Measurements from ENCODE around the gene ASAP2.
A peak's percentile ranks its signal among the peaks of the same experiment; 100 is the strongest.

ASAP2 gene

GRCh38 chr2:9422321-9423099 is 215.9 kb downstream of the ASAP2 start:
- H3K9ac ChIP-seq (ENCODE audit: low read length) = peak overlapping the region; percentile 94
- no peak overlapping the region for H2AFZ ChIP-seq (ENCODE audit: low read length)
- peaks cover 42% of the 10 kb centered on the region for H3K79me2 ChIP-seq (ENCODE audit: insufficient read depth, low read length)
- no peaks in the 10 kb centered on the region for H3K9me2 ChIP-seq (ENCODE audit: low read depth, low read length)
- H3K4me1 ChIP-seq (ENCODE audit: insufficient read depth, low read length, severe bottlenecking) = peaks cover 39% of the 10 kb centered on the region
- peaks cover 22% of the 10 kb centered on the region; the same call in 1 of the 2 replicates for H3K36me3 ChIP-seq (ENCODE audit: insufficient read depth, low read length)
- TF ChIP-seq EZH2 (IDR thresholded peaks at IDR 0.05; ENCODE audit: borderline replicate concordance, low read length) = no peak
- 0 out of 2 replicates have a peak, but pooled peaks have one; percentile 3 for TF ChIP-seq CTCF (IDR thresholded peaks at IDR 0.05; ENCODE audit: low read length)
- peak overlapping the region; percentile 98 for H3K4me2 ChIP-seq (ENCODE audit: low read length)
- H3K9me3 ChIP-seq (ENCODE audit: low read length) = no peaks in the 10 kb centered on the region
- peak overlapping the region; percentile 3 for H3K27ac ChIP-seq (ENCODE audit: low read depth, low read length, poor library complexity, severe bottlenecking)
- peak overlapping the region; percentile 89 for H3K4me3 ChIP-seq (ENCODE audit: low read depth, low read length, poor library complexity, severe bottlenecking)
- H3K27me3 ChIP-seq (ENCODE audit: insufficient read depth, low read length) = no peaks in the 10 kb centered on the region
- no peaks in the 10 kb centered on the region for H4K20me1 ChIP-seq (ENCODE audit: insufficient read depth, low read length)
- no peaks in the 10 kb centered on the region for H3F3A ChIP-seq (ENCODE audit: insufficient read depth, low read length)

GRCh38 chr2:9423100-9423921 is 216.7 kb downstream of the ASAP2 start, which contains the start of the genes CPSF3 and ITGB1BP1:
CPSF3 (plus strand) TSS chr2:9423654; CDS start chr2:9423774, 120 bp downstream.
ITGB1BP1 (minus strand) TSS chr2:9423528; CDS start chr2:9418697, 4,831 bp downstream.
- Histone ChIP-seq H3K79me2 (ENCODE audit: insufficient read depth, low read length) (peaks cover 42% of the 10 kb centered on the region), H3K4me3 (ENCODE audit: low read depth, low read length, poor library complexity, severe bottlenecking) (peak within 1 kb of the TSS; percentile 89), H2AFZ (ENCODE audit: low read length) (no peak within 1 kb of the TSS), H4K20me1 (ENCODE audit: insufficient read depth, low read length) (no peaks in the 10 kb centered on the region), H3K4me2 (ENCODE audit: low read length) (peak within 1 kb of the TSS; percentile 98), H3K36me3 (ENCODE audit: insufficient read depth, low read length) (peaks cover 16% of the 10 kb centered on the region; the same call in 1 of the 2 replicates), H3K27ac (ENCODE audit: low read depth, low read length, poor library complexity, severe bottlenecking) (peak within 1 kb of the TSS; percentile 68), H3K9me2 (ENCODE audit: low read depth, low read length) (no peaks in the 10 kb centered on the region), H3K4me1 (ENCODE audit: insufficient read depth, low read length, severe bottlenecking) (peaks cover 39% of the 10 kb centered on the region), H3K9me3 (ENCODE audit: low read length) (no peaks in the 10 kb centered on the region), H3K27me3 (ENCODE audit: insufficient read depth, low read length) (no peaks in the 10 kb centered on the region), H3F3A (ENCODE audit: insufficient read depth, low read length) (no peaks in the 10 kb centered on the region), H3K9ac (ENCODE audit: low read length) (peak within 1 kb of the TSS; percentile 94)
- TF ChIP-seq CTCF (IDR thresholded peaks at IDR 0.05; ENCODE audit: low read length) = no peak
- no peak for TF ChIP-seq EZH2 (IDR thresholded peaks at IDR 0.05; ENCODE audit: borderline replicate concordance, low read length)

GRCh38 chr2:9423922-9424272 is 217.3 kb downstream of the ASAP2 start:
- Histone ChIP-seq H3K27me3 (ENCODE audit: insufficient read depth, low read length) (no peaks in the 10 kb centered on the region), H3K27ac (ENCODE audit: low read depth, low read length, poor library complexity, severe bottlenecking) (peak overlapping the region; percentile 68), H3K79me2 (ENCODE audit: insufficient read depth, low read length) (peaks cover 42% of the 10 kb centered on the region), H3K36me3 (ENCODE audit: insufficient read depth, low read length) (peaks cover 17% of the 10 kb centered on the region), H3K9me3 (ENCODE audit: low read length) (no peaks in the 10 kb centered on the region), H3F3A (ENCODE audit: insufficient read depth, low read length) (no peaks in the 10 kb centered on the region), H3K9me2 (ENCODE audit: low read depth, low read length) (no peaks in the 10 kb centered on the region), H2AFZ (ENCODE audit: low read length) (no peak overlapping the region), H3K4me3 (ENCODE audit: low read depth, low read length, poor library complexity, severe bottlenecking) (peak overlapping the region; percentile 89), H3K4me1 (ENCODE audit: insufficient read depth, low read length, severe bottlenecking) (peaks cover 39% of the 10 kb centered on the region), H4K20me1 (ENCODE audit: insufficient read depth, low read length) (no peaks in the 10 kb centered on the region), H3K4me2 (ENCODE audit: low read length) (peak overlapping the region; percentile 98), H3K9ac (ENCODE audit: low read length) (peak overlapping the region; percentile 94)
- TF ChIP-seq EZH2 (IDR thresholded peaks at IDR 0.05; ENCODE audit: borderline replicate concordance, low read length) (no peak), CTCF (IDR thresholded peaks at IDR 0.05; ENCODE audit: low read length) (no peak)
